CD4-positive, alpha-beta T cell treated with Interleukin-17A for 4 hours (primary cell): ENCODE data around the gene CES3.
A peak's percentile ranks its signal among the peaks of the same experiment; 100 is the strongest.

Source experiments
- DNase-seq: peaks from one replicate; pipeline ENCODE4 v3.0.0-alpha.2; 2020; ENCODE audit warnings: mixed read lengths

Gene CES3

DNA sequence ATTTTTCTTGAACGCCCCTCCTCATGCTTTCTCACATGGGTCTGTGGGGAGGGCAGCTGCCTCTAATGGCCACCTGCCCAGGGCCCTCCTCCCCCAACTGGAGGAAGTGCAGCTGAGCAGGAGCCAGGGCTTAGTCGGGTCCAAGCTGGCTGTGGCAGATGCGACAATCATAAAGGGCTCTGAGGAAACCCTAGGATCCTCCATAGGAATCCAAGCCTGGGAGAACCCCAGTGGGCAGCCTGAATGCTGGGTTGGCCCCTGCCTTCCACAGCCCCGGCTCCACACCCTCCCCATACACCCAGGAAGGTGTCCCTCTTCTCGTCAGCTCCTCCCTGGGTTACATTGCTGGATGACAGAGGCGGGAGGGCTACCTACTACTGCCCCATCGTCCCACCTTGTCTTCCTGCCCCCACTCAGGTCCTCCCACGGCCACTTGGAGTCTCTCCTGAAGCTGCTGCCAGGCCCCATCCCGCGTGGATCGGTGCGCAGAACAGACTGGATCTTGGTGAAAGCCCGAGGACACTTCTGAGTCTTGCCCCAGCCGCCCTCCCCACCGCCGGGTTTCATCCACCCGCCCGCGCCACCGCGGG, 52.3 kb downstream of the CES3 start:
- DNase-seq: no peak

DNA sequence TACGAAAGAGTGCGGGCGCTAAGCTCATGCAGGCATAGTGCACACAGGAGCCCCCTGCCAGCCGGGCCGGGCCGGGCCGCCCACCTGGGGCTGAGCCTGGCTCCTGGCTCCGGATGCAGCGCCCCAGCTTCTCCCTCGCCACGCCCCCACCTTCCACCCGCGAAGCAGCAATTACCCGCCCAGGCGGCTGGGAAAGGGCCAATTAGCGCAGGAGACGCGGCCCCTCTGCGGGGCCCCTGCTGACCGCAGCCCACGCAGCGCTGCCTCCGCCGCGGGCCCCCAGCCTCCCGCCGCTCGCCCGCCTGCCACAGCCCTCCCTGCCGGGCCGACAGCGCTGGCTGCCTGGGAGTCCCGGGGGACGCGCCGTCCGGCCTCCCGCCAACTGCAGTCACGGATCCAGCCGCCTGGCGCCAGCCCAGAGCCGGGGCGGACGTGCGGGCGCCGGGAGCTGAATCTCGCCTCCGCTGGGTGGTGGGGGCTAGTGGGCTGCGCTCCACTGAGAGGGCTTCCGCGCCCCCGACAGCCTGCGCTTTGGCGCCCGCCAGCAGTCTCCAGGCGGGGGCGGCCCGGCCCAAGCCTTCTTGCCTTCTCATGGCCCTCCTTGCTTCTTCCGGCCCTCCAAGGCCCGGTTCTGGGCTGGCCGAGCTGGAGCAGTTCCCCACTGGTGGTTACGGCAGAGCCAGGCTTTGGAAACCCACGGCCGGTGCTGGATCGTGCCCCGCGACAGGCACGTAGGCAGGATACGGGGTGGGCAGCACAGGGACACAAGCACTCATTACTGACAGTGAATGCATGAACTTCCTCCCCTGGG, 53.0 kb downstream of the CES3 start:
- DNase-seq: peak; percentile 78

DNA sequence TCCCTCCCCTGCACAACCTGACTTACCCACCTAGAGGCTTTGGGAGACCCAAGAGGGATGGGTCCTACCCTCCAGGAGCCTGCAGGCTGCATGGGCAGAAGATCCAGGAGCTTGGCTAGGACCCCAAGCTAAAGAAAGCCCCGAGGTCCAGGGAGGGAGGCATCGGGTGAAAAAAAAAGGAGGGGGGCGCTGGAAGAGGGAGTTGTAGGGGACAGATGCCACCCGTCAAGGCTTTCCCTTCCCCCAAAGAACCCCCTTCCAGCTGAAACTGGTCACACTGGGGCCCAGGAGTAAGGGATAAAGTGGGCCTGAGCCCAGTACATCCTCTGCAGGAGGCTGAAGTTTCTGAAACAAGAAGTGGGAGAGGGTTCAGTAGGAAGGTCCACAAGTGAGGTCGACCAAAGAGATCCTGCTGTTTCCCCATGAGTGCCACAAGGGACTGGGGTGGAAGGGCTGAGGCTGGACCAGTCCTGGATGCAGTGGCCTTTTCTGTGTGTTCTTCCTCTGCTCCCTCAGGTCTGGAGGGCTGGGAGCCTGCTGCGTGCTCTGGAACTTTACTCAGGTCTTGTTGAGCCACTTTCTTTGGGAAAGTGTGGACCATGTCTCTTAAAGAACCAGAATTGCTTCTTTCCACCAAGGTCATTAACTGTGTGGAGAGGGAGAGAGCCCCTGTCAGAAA, 53.7 kb downstream of the CES3 start:
- DNase-seq: no peak

- no peak for DNase-seq
Measured at GRCh38 chr16:67015313-67015731, 54.3 kb downstream of the CES3 start.

DNA sequence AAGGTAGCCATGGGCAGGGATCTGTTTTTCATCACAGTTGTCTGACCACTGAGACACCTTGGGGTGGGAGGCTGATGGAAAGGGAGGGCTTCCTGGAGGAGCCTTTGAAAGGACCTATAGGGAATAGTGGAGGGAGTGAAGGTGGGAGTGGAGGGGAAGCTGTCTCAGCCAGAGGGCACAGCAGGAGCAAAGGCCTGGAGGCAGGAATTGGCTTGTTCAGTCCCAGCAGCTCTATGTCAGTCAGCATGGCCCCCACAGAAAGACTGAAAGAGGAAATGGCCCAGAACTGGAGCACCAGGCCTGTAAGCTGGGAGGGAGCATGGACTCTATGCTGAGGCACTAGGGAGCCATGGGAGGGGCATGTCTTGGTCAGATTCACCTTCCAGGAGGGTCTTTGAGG, 55.1 kb downstream of the CES3 start:
- no peak for DNase-seq

GRCh38 chr16:67016681-67017420, 55.8 kb downstream of the CES3 start:
- DNase-seq: no peak

GRCh38 chr16:67017421-67017750, 56.3 kb downstream of the CES3 start:
- no peak for DNase-seq

DNA sequence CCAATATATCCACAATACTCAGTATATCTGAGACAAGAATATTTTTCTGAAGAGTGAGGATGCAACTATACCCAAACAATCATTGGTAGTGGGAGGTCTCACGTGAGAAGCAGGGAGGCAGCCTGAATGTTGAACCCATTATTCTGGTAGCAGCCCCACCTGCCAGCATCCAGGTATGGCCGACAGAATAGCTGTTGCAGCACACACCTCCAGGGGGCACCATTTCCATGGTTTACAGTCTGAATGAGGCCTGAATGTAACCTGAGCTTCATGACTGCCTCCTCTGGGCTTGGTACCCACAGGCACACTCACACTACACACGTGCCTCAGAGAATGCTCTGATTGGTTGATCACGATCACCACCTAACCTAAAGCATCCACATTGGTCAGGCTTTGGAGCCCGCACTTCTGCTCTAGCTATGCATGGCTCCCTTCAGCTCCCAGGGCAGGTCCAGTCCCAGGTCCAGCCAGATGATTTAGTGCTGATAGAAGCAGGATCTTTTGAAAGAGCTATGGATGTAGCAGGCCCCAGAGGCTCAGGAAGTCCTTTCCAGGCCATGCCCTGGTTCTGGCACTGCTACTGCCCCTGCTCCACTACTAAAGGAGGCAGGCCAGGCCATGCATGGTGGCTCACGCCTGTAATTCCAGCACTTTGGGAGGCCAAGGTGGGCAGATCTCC, 56.9 kb downstream of the CES3 start:
- peak; percentile 90 for DNase-seq

DNA sequence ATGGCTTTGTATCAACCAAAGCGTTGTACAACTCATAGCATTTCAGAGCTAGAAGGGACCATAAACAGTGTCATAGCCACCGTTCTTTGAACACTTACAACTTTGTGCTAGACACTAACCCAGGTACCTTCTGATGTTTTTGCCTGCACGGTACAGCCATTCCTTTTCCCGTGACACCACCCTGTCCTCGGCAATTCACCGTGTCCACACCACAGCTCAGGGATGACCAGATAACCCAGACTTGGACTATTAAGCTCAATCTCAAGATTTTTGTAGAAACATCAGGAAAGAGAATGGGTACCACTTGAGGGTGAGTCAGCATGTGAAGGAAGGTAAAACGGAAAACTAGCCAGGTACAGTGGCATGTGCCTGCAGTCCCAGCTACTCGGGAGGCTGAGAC, 58.1 kb downstream of the CES3 start:
- no peak for DNase-seq

DNA sequence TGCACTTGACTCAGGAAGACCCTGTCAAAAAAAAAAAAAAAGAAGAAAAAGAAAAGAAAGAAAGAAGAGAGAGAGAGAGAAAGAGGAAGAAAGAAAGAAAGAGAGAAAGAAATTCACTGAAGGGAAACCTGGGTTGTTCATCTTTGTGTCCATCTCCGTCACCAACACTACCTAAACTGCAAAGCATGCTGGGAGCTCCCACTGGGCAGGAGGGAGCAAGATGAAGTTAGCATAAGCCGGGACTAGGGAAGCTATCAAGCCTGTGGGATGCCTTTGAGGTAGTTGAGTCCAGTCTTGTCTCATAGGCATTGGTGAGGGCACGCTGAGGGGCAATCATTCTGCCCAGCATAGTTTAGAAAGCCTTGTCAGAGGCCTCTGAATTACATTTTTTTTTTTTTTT, 60.3 kb downstream of the CES3 start:
- no peak for DNase-seq

DNA sequence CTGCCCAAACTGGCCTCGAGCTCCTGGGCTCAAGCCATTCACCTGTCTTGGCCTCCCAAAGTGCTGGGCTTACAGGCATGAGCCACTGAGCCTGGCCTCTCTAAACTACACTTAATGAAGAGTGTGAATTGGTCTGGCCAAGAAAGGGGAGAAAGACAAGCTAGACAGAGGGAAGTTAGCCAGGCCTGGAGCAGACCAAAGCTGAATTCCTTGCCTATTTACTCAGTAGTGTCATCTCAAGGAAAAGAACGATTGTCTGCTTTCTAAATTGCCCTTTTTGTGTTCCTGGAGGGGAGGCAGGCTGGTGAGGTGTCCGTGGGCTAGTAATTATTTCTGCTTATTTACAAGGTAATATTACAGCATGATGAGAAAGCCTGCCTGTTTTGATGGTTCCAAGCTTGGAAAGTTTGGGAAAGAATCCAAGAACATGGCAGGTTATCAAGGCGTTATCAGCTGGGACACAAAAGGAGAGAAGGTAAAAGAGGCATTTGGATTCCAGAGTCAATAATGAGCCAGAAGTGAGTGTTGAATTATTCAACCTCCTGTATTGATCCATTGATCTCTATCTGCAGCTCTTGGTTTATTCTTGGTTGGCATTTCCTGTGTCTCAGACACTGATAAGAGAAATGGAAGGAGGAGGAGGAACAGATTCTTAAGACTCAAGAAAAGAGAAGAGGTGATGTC, 61.6 kb downstream of the CES3 start:
- DNase-seq: no peak

DNA sequence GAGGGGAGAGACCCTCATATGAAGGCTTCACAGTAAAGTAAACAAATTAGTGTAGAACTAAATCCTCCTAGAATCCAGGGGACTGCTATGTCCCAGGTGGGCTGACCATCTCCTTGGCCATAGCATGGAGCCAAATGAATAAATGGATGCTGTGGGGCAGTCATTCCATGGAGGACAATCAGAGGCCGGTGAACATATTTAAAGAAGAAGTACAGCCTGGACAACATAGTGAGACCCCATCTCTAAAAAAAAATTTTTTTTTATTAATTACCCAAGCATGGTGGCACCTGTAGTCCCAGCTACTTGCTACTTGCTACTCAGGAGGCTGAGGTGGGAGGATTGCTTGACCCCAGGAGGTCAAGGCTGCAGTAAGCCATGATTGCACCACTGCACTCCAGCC, 62.6 kb downstream of the CES3 start:
- no peak for DNase-seq
